Raji (cell line): Measurements from ENCODE around the gene PHF21B.

Source experiments
- POLR2A ChIP-seq: IDR thresholded peaks from 2 replicates; pipeline ENCODE4 v1.6.1; 2011; ENCODE audit warnings: low read depth, low read length, control low read depth; ENCODE audit not compliant: insufficient read depth

Gene PHF21B

GRCh38 chr22:44983878-44984482 is 25.8 kb downstream of the PHF21B start:
- TF ChIP-seq POLR2A, result no peak

GRCh38 chr22:44982445-44982844 is 27.4 kb downstream of the PHF21B start:
- TF ChIP-seq POLR2A, result no peak

GRCh38 chr22:44981857-44982256 is 27.9 kb downstream of the PHF21B start:
- TF ChIP-seq POLR2A, result no peak

GRCh38 chr22:44979154-44979553 is 30.7 kb downstream of the PHF21B start:
- no peak for TF ChIP-seq POLR2A

- TF ChIP-seq POLR2A, result no peak
These were observed 34.2 kb downstream of the PHF21B start for GRCh38 chr22:44975427-44976262.

GRCh38 chr22:44974454-44974853 is 35.4 kb downstream of the PHF21B start:
- TF ChIP-seq POLR2A, result no peak

GRCh38 chr22:44973829-44974228 is 36.0 kb downstream of the PHF21B start:
- TF ChIP-seq POLR2A, result no peak

- TF ChIP-seq POLR2A, result no peak
These were observed 37.3 kb downstream of the PHF21B start for GRCh38 chr22:44972363-44973083.

GRCh38 chr22:44971651-44972362 is 38.0 kb downstream of the PHF21B start:
- TF ChIP-seq POLR2A, result no peak

GRCh38 chr22:44970291-44970690 is 39.5 kb downstream of the PHF21B start:
- no peak for TF ChIP-seq POLR2A

GRCh38 chr22:44969817-44970216 is 40.0 kb downstream of the PHF21B start:
- TF ChIP-seq POLR2A, result no peak

- no peak for TF ChIP-seq POLR2A
These were observed 41.1 kb downstream of the PHF21B start for GRCh38 chr22:44968736-44969135.

GRCh38 chr22:44965171-44965570 is 44.6 kb downstream of the PHF21B start:
- no peak for TF ChIP-seq POLR2A

- no peak for TF ChIP-seq POLR2A
These were observed 45.1 kb downstream of the PHF21B start for GRCh38 chr22:44964722-44965078.

GRCh38 chr22:44963832-44964721 is 45.7 kb downstream of the PHF21B start:
- no peak for TF ChIP-seq POLR2A
